ENCODE data around the gene MAP6D1. TPM values are rescaled to one million over a fixed set of nuclear protein-coding genes. Genes with fewer than 3 reads are reported as not detected.

MAP6D1 gene
- 0.50 TPM in 1 of 2 replicates, not detected in the other for total RNA-seq
- 2.0 and 3.4 TPM in 2 replicates for polyA plus RNA-seq

DNA sequence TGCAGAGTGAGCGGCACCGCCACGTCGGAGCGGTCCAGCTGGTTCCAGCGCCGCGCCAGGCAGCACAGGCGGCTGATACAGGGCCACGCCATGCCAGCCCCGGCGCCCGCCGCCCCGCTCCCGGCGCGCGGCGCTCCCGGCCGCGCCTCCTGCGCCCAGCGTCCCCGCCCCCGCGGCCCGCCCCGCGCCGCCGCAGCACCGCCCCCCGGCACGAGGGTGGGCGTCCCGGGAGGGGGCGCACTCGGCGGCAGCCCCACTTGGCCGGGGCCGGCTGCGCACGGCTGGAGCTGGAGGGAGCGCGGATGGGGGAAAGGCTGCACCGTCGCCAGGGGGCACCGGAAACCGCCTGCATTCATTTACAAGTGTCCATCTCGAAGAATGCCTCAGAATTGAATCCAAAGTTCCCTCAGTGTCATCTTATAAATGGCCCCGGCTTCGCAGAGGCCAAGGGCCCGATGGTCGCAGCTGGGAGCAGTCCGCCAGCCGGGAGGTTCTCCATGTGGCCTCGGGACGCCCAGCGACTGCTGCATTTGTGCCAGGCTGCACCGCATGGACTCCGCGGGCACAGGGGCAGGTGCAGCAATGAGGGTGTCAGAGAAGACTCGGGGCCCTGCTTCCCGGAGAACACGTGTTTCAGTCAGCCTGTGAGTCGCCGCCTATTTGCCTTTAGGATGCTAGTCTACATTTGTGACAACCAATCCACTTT lies at the start of gene MAP6D1:
Gene MAP6D1, minus strand, starts transcription at position 122 of the 706 bp plus-strand sequence. Its CDS starts 30 bp downstream, at position 92.
- H3K4me3 ChIP-seq, result peak within 1 kb of the TSS; percentile 90
- no peaks in the 10 kb centered on the region for H3K9me3 ChIP-seq (ENCODE audit: low read depth)
- peaks cover 8% of the 10 kb centered on the region for H3K4me1 ChIP-seq (ENCODE audit: insufficient read depth)
- H3K79me2 ChIP-seq, result no peaks in the 10 kb centered on the region
- peak within 1 kb of the TSS; percentile 99 for H3K4me2 ChIP-seq
- H4K20me1 ChIP-seq (ENCODE audit: insufficient read depth, poor library complexity, severe bottlenecking), result no peaks in the 10 kb centered on the region
- WGBS (ENCODE audit: low lambda C conversion rate, missing lambda C conversion rate), result 9% methylated on average over 42 of the region's 69 CpGs
- no peaks in the 10 kb centered on the region for H3K27me3 ChIP-seq
- no peaks in the 10 kb centered on the region for H3K9me2 ChIP-seq (replicated peaks; ENCODE audit: insufficient read depth)
- no peak within 1 kb of the TSS for H3K27ac ChIP-seq
- DNase-seq (ENCODE audit: low spot score), result peak; percentile 72
- H3K36me3 ChIP-seq (replicated peaks; ENCODE audit: insufficient read depth, low read depth), result no peaks in the 10 kb centered on the region
- H2AFZ ChIP-seq, result peak within 1 kb of the TSS; percentile 81
- TF ChIP-seq CTCF (IDR thresholded peaks at IDR 0.05; ENCODE audit: poor library complexity) (peak; percentile 52), EZH2 (IDR thresholded peaks at IDR 0.05; ENCODE audit: borderline replicate concordance) (no peak), EZH2phosphoT487 (IDR thresholded peaks at IDR 0.05; ENCODE audit: low read depth, severe bottlenecking, unreplicated experiment) (no peak)

DNA sequence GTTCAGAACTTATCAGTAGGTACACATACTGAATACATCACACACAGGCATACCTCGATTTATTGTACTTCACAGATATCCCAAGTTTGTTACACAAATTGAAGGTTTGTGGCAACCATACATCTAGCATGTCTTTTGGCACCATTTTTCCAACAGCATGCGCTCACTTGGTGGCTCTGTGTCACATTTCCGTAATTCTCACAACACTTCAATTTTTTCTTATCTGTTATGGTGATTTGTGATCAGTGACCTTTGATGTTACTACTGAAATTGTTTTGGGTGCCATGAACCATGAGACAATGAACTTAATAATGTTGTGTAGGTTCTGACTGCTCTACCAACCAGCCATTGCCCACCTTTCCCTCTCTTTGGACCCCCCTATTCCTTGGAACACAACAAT lies 48.5 kb upstream of the MAP6D1 start:
- no peaks in the 10 kb centered on the region for H3K9me3 ChIP-seq (ENCODE audit: low read depth)
- no peak overlapping the region for H2AFZ ChIP-seq
- H4K20me1 ChIP-seq (ENCODE audit: insufficient read depth, poor library complexity, severe bottlenecking), result peaks cover 31% of the 10 kb centered on the region
- H3K4me1 ChIP-seq (ENCODE audit: insufficient read depth), result no peaks in the 10 kb centered on the region
- no peaks in the 10 kb centered on the region for H3K27me3 ChIP-seq
- no peaks in the 10 kb centered on the region for H3K9me2 ChIP-seq (replicated peaks; ENCODE audit: insufficient read depth)
- H3K27ac ChIP-seq, result peak overlapping the region; percentile 1
- no peaks in the 10 kb centered on the region for H3K36me3 ChIP-seq (replicated peaks; ENCODE audit: insufficient read depth, low read depth)
- no peak overlapping the region for H3K4me3 ChIP-seq
- peaks cover 96% of the 10 kb centered on the region for H3K79me2 ChIP-seq
- WGBS (ENCODE audit: low lambda C conversion rate, missing lambda C conversion rate), result 71% methylated on average over 3 of the region's 3 CpGs
- TF ChIP-seq EZH2phosphoT487 (IDR thresholded peaks at IDR 0.05; ENCODE audit: low read depth, severe bottlenecking, unreplicated experiment), result no peak
- TF ChIP-seq EZH2 (IDR thresholded peaks at IDR 0.05; ENCODE audit: borderline replicate concordance), result no peak
- no peak for TF ChIP-seq CTCF (IDR thresholded peaks at IDR 0.05; ENCODE audit: poor library complexity)
- no peak for DNase-seq (ENCODE audit: low spot score)
- H3K4me2 ChIP-seq, result peak overlapping the region; percentile 27

DNA sequence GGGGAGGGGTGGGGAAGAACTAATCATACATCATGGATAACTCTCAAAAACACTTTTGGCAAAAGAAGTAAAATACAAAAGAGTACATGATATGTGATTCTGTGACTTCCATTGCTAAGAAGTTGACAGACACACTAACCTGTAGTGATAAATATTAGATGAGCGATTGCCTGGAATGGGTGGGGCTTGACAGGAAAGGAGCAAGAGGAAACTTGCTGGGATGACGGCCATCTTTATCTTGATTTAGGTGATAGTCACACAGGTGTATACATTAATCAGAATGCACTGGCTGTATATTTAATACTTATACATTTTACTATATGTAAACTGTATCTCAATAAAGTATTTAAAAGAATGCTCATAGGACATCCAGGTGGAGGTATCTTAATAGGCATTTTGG lies 46.2 kb upstream of the MAP6D1 start:
- Histone ChIP-seq H3K9me2 (replicated peaks; ENCODE audit: insufficient read depth) (no peaks in the 10 kb centered on the region), H3K4me1 (ENCODE audit: insufficient read depth) (no peaks in the 10 kb centered on the region), H3K4me3 (no peak overlapping the region), H3K4me2 (no peak overlapping the region), H3K79me2 (peaks cover 80% of the 10 kb centered on the region), H4K20me1 (ENCODE audit: insufficient read depth, poor library complexity, severe bottlenecking) (peaks cover 23% of the 10 kb centered on the region), H3K36me3 (replicated peaks; ENCODE audit: insufficient read depth, low read depth) (no peaks in the 10 kb centered on the region), H3K27ac (no peak overlapping the region), H3K9me3 (ENCODE audit: low read depth) (no peaks in the 10 kb centered on the region), H2AFZ (no peak overlapping the region), H3K27me3 (no peaks in the 10 kb centered on the region)
- 94% methylated on average over 2 of the region's 2 CpGs for WGBS (ENCODE audit: low lambda C conversion rate, missing lambda C conversion rate)
- no peak for DNase-seq (ENCODE audit: low spot score)
- TF ChIP-seq EZH2 (IDR thresholded peaks at IDR 0.05; ENCODE audit: borderline replicate concordance) (no peak), EZH2phosphoT487 (IDR thresholded peaks at IDR 0.05; ENCODE audit: low read depth, severe bottlenecking, unreplicated experiment) (no peak), CTCF (IDR thresholded peaks at IDR 0.05; ENCODE audit: poor library complexity) (no peak)

All from hepatocyte (in vitro differentiated cells).